Endothelial cell of umbilical vein (primary cell): ENCODE results near the gene KIF5C.

Experiments
- POLR2A ChIP-seq: IDR thresholded peaks from 2 replicates; pipeline ENCODE4 v1.6.1; 2012; ENCODE audit warnings: low read depth, mild to moderate bottlenecking, control low read depth, low read length
- TF ChIP-seq, protein P1 (sequence below), 2 donors: IDR thresholded peaks; 1 replicate in 1 of 2; 2 replicates in 1 of 2; pipeline ENCODE4 v1.5.1; 2011; ENCODE audit warnings: low read length in 2 of 2, mild to moderate bottlenecking in 2 of 2, moderate library complexity in 2 of 2, control low read depth in 1 of 2, inconsistent platforms in 1 of 2, low read depth in 1 of 2; ENCODE audit not compliant: insufficient read depth in 1 of 2; ENCODE audit errors: extremely low read depth in 1 of 2
- TF ChIP-seq, protein P2 (sequence below): IDR thresholded peaks from 2 replicates; pipeline ENCODE4 v1.6.1; 2011; ENCODE audit not compliant: insufficient read depth, insufficient read length

DNA sequence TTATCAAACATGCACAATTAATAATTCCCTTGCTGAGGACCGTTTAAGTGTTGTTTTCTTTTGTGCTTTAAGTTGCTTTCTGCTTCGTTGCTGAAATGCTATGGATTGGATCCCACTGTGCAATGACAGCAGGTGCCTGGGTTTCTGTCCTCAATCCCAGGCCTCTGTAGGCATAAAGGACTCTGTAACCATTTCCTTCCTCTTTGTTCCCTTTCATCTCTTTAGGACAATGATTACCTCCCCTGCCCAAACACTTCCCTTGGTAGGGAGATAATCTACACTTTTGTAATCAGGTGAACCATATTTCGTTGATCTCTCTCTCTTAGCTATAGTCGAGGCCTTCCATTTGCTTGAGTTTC is 104.9 kb downstream of the KIF5C start:
- TF ChIP-seq, protein P1, sequence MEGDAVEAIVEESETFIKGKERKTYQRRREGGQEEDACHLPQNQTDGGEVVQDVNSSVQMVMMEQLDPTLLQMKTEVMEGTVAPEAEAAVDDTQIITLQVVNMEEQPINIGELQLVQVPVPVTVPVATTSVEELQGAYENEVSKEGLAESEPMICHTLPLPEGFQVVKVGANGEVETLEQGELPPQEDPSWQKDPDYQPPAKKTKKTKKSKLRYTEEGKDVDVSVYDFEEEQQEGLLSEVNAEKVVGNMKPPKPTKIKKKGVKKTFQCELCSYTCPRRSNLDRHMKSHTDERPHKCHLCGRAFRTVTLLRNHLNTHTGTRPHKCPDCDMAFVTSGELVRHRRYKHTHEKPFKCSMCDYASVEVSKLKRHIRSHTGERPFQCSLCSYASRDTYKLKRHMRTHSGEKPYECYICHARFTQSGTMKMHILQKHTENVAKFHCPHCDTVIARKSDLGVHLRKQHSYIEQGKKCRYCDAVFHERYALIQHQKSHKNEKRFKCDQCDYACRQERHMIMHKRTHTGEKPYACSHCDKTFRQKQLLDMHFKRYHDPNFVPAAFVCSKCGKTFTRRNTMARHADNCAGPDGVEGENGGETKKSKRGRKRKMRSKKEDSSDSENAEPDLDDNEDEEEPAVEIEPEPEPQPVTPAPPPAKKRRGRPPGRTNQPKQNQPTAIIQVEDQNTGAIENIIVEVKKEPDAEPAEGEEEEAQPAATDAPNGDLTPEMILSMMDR (IDR thresholded peaks at IDR 0.05; ENCODE audit: extremely low read depth in 1 of 2, insufficient read depth in 1 of 2, low read depth in 1 of 2, low read length in 2 of 2), result no peak
- no peak for TF ChIP-seq POLR2A
- TF ChIP-seq, protein P2, sequence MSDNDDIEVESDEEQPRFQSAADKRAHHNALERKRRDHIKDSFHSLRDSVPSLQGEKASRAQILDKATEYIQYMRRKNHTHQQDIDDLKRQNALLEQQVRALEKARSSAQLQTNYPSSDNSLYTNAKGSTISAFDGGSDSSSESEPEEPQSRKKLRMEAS, result no peak
